Astrocyte (in vitro differentiated cells and primary cell): ENCODE measurements around the gene NT5C1B.

ENCODE experiments used
- CTCF ChIP-seq: IDR thresholded peaks from 2 replicates; pipeline ENCODE4 v1.5.1; 2011; ENCODE audit warnings: low read depth, mild to moderate bottlenecking, inconsistent platforms, low read length, moderate library complexity; ENCODE audit not compliant: insufficient read depth
- EZH2 ChIP-seq: IDR thresholded peaks from 2 replicates; pipeline ENCODE4 v1.6.1; 2012; ENCODE audit warnings: mild to moderate bottlenecking, low read length, inconsistent platforms; ENCODE audit not compliant: insufficient read depth

GRCh38 chr2:18614041-18614440 is 24.7 kb upstream of the NT5C1B start:
- TF ChIP-seq CTCF: no peak
- no peak for TF ChIP-seq EZH2
